DND-41 (cell line): ENCODE measurements around the gene KLRF1.

ENCODE experiments used
- ATAC-seq: fragments of 200-7000 bp; cut with Tn5 transposase; 3 replicates; pipeline ENCODE4 v1.9.1; 2021; ENCODE audit warnings: low read depth; ENCODE audit not compliant: insufficient read depth
- DNase-seq: peaks from one replicate; pipeline ENCODE4 v3.0.0-alpha.2; 2020
- H2AFZ ChIP-seq: 2 replicates; pipeline ENCODE4 v1.6.0; 2012; ENCODE audit warnings: low read depth, low read length
- H3K27ac ChIP-seq: 2 replicates; pipeline ENCODE4 v1.5.1; 2012; ENCODE audit warnings: low read length, inconsistent platforms
- H3K27me3 ChIP-seq: fragments of 200-600 bp; sonication (generic); 2 replicates; pipeline ENCODE4 v1.6.0; 2012; ENCODE audit warnings: low read length, mild to moderate bottlenecking, inconsistent platforms; ENCODE audit not compliant: insufficient read depth, poor library complexity
- H3K36me3 ChIP-seq: 2 replicates; pipeline ENCODE4 v1.5.1; 2012; ENCODE audit warnings: low read length, inconsistent platforms; ENCODE audit not compliant: insufficient read depth
- H3K4me1 ChIP-seq: 2 replicates; pipeline ENCODE4 v1.5.1; 2012; ENCODE audit warnings: mild to moderate bottlenecking, low read length; ENCODE audit not compliant: insufficient read depth
- H3K4me2 ChIP-seq: 2 replicates; pipeline ENCODE4 v1.6.0; 2012; ENCODE audit warnings: mild to moderate bottlenecking, moderate library complexity, low read length, inconsistent platforms; ENCODE audit not compliant: insufficient read depth
- H3K4me3 ChIP-seq, 2 experiments: fragments of 200-600 bp in 1 of 2; shearing (Covaris generic) in 1 of 2; 2 replicates each; pipeline ENCODE4 v1.5.1; 2012 to 2016; ENCODE audit warnings: inconsistent platforms in 2 of 2, low read length in 2 of 2, mild to moderate bottlenecking in 2 of 2, low read depth in 1 of 2, moderate library complexity in 1 of 2
- H3K79me2 ChIP-seq: 2 replicates; pipeline ENCODE4 v1.6.0; 2012; ENCODE audit warnings: low read length, inconsistent platforms; ENCODE audit not compliant: insufficient read depth
- H3K9ac ChIP-seq: 2 replicates; pipeline ENCODE4 v1.6.0; 2012; ENCODE audit warnings: low read depth, mild to moderate bottlenecking, inconsistent platforms, low read length, moderate library complexity
- H3K9me3 ChIP-seq: 2 replicates; pipeline ENCODE4 v1.5.1; 2012; ENCODE audit warnings: low read length, moderate library complexity, mild to moderate bottlenecking, inconsistent platforms; ENCODE audit not compliant: insufficient read depth, severe bottlenecking
- H4K20me1 ChIP-seq: 2 replicates; pipeline ENCODE4 v1.6.0; 2012; ENCODE audit warnings: low read length; ENCODE audit not compliant: insufficient read depth
- CTCF ChIP-seq: IDR thresholded peaks from 2 replicates; pipeline ENCODE4 v1.5.1; 2012; ENCODE audit warnings: borderline replicate concordance, low read length, moderate library complexity, mild to moderate bottlenecking; ENCODE audit not compliant: poor library complexity, severe bottlenecking; ENCODE audit errors: extremely low read depth
- EZH2 ChIP-seq: IDR thresholded peaks from 3 replicates; pipeline ENCODE4 v1.6.1; 2012; ENCODE audit warnings: borderline replicate concordance, low read depth, mild to moderate bottlenecking, moderate library complexity, low read length, inconsistent platforms; ENCODE audit not compliant: severe bottlenecking

The KLRF1 gene

GRCh38 chr12:9782547-9783382 lies 44.5 kb upstream of the KLRF1 start:
- Histone ChIP-seq H3K4me2 (no peak overlapping the region), H3K4me1 (0 out of 2 replicates have a peak, but pooled peaks cover 3% of the 10 kb centered on the region), H2AFZ (no peak overlapping the region), H3K27me3 (no peaks in the 10 kb centered on the region), H3K9me3 (no peaks in the 10 kb centered on the region), H3K9ac (no peak overlapping the region), H3K79me2 (no peaks in the 10 kb centered on the region), H3K4me3 (no peak overlapping the region), H3K36me3 (no peaks in the 10 kb centered on the region), H4K20me1 (no peaks in the 10 kb centered on the region), H3K27ac (no peak overlapping the region)
- DNase-seq: no peak
- no peak for ATAC-seq
- TF ChIP-seq EZH2 (no peak), CTCF (no peak)

GRCh38 chr12:9784326-9784725 lies 43.0 kb upstream of the KLRF1 start:
- H3K27ac ChIP-seq: no peak overlapping the region
- H3K4me2 ChIP-seq: no peak overlapping the region
- no peak overlapping the region for H3K4me3 ChIP-seq
- no peaks in the 10 kb centered on the region for H3K79me2 ChIP-seq
- DNase-seq (no peak), ATAC-seq (no peak)
- H3K9me3 ChIP-seq: no peaks in the 10 kb centered on the region
- no peaks in the 10 kb centered on the region for H3K36me3 ChIP-seq
- TF ChIP-seq CTCF (no peak), EZH2 (no peak)
- H4K20me1 ChIP-seq: no peaks in the 10 kb centered on the region
- H3K27me3 ChIP-seq: no peaks in the 10 kb centered on the region
- H3K4me1 ChIP-seq: 0 out of 2 replicates have a peak, but pooled peaks cover 3% of the 10 kb centered on the region
- H2AFZ ChIP-seq: no peak overlapping the region
- H3K9ac ChIP-seq: no peak overlapping the region

- Histone ChIP-seq H2AFZ (no peak overlapping the region), H3K4me2 (no peak overlapping the region), H3K9me3 (no peaks in the 10 kb centered on the region), H3K79me2 (no peaks in the 10 kb centered on the region), H3K27ac (no peak overlapping the region), H3K4me3 (no peak overlapping the region), H4K20me1 (no peaks in the 10 kb centered on the region), H3K36me3 (no peaks in the 10 kb centered on the region), H3K9ac (no peak overlapping the region), H3K27me3 (no peaks in the 10 kb centered on the region), H3K4me1 (0 out of 2 replicates have a peak, but pooled peaks cover 3% of the 10 kb centered on the region)
- TF ChIP-seq CTCF: no peak
- TF ChIP-seq EZH2: no peak
- ATAC-seq (no peak), DNase-seq (no peak)
Measured at GRCh38 chr12:9784816-9785215, 42.5 kb upstream of the KLRF1 start.
